Keratinocyte (primary cell): ENCODE results near the gene THOC1. TPM values are rescaled to one million over a fixed set of nuclear protein-coding genes. Genes with fewer than 3 reads are reported as not detected.
"Not testable (repeated sequence)": the region's sequence is repeated elsewhere in the genome, so short reads cannot be mapped to it uniquely, and the experiment has no call there.

Source experiments
- DNase-seq: peaks from one replicate; pipeline ENCODE4 v3.0.0-alpha.2; 2011; ENCODE audit warnings: low read depth, missing footprints, low spot score
- FAIRE-seq: peaks from 2 replicates; lab custom pipeline; 2011; peaks lifted over from hg19 to GRCh38; lab: Jason Lieb, UNC
- H2AFZ ChIP-seq: 2 replicates; pipeline ENCODE4 v1.6.0; 2012; ENCODE audit warnings: low read length, control low read depth, inconsistent platforms; ENCODE audit not compliant: control insufficient read depth
- H3K27ac ChIP-seq: 2 replicates; pipeline ENCODE4 v1.5.1; 2011; ENCODE audit warnings: low read length; ENCODE audit not compliant: control insufficient read depth, insufficient read depth
- H3K27me3 ChIP-seq: 3 replicates; pipeline ENCODE4 v1.6.0; 2011; ENCODE audit warnings: low read length; ENCODE audit not compliant: control insufficient read depth, insufficient read depth; ENCODE audit errors: extremely low read depth
- H3K36me3 ChIP-seq, 2 experiments: 2 replicates in 1 of 2; 3 replicates in 1 of 2; pipeline ENCODE4 v1.5.1; 2011; ENCODE audit warnings: low read length in 2 of 2, mild to moderate bottlenecking in 1 of 2; ENCODE audit not compliant: control insufficient read depth in 2 of 2, insufficient read depth in 2 of 2; ENCODE audit errors: extremely low read depth in 1 of 2
- H3K4me1 ChIP-seq: 3 replicates; pipeline ENCODE4 v1.5.1; 2011; ENCODE audit warnings: low read length; ENCODE audit not compliant: control insufficient read depth, insufficient read depth; ENCODE audit errors: extremely low read depth
- H3K4me2 ChIP-seq: 3 replicates; pipeline ENCODE4 v1.6.0; 2011; ENCODE audit warnings: low read depth, low read length; ENCODE audit not compliant: control insufficient read depth, insufficient read depth; ENCODE audit errors: extremely low read depth
- H3K4me3 ChIP-seq, 3 experiments: fragments of 200-600 bp in 1 of 3; sonication (generic) in 1 of 3; 2 replicates in 2 of 3; 3 replicates in 1 of 3; pipeline ENCODE4 v1.5.1; 2011 to 2016; ENCODE audit warnings: low read length in 3 of 3, mild to moderate bottlenecking in 3 of 3, control low read depth in 2 of 3, inconsistent platforms in 1 of 3, low read depth in 1 of 3, mixed read lengths in 1 of 3, mixed run types in 1 of 3, moderate library complexity in 1 of 3; ENCODE audit not compliant: control insufficient read depth in 2 of 3, insufficient read depth in 2 of 3; ENCODE audit errors: extremely low read depth in 1 of 3
- H3K79me2 ChIP-seq: 2 replicates; pipeline ENCODE4 v1.6.0; 2012; ENCODE audit warnings: low read length; ENCODE audit not compliant: control insufficient read depth, insufficient read depth
- H3K9ac ChIP-seq: 3 replicates; pipeline ENCODE4 v1.6.0; 2011; ENCODE audit warnings: low read length; ENCODE audit not compliant: control insufficient read depth, insufficient read depth; ENCODE audit errors: extremely low read depth
- H3K9me1 ChIP-seq: 3 replicates; pipeline ENCODE4 v1.6.0; 2011; ENCODE audit warnings: low read length; ENCODE audit not compliant: control insufficient read depth, insufficient read depth; ENCODE audit errors: extremely low read depth
- H3K9me3 ChIP-seq: 2 replicates; pipeline ENCODE4 v1.5.1; 2012; ENCODE audit warnings: low read depth, low read length; ENCODE audit not compliant: control insufficient read depth
- H4K20me1 ChIP-seq: 3 replicates; pipeline ENCODE4 v1.6.0; 2011; ENCODE audit warnings: low read length; ENCODE audit not compliant: control insufficient read depth, insufficient read depth; ENCODE audit errors: extremely low read depth
- CTCF ChIP-seq, 3 experiments: IDR thresholded peaks in 1 of 3; conservative IDR thresholded peaks in 1 of 3; optimal IDR thresholded peaks in 1 of 3; 2 replicates in 2 of 3; 3 replicates in 1 of 3; pipeline versions ENCODE3 to v1.5.1; 2011; ENCODE audit warnings: low read length in 3 of 3, mild to moderate bottlenecking in 3 of 3, moderate library complexity in 2 of 3, control low read depth in 1 of 3, inconsistent platforms in 1 of 3; ENCODE audit not compliant: insufficient read depth in 2 of 3; ENCODE audit errors: extremely low read depth in 1 of 3
- EZH2 ChIP-seq: IDR thresholded peaks from one replicate; pipeline ENCODE4 v1.6.1; 2012; ENCODE audit warnings: inconsistent platforms, mild to moderate bottlenecking, low read length, moderate library complexity
- dilution Hi-C: fragments of 300-500 bp; cut with MboI; formaldehyde crosslinking; loops from one replicate; pipeline ENCODE4 v1.7.0; 2020; ENCODE audit warnings: low sequenced_read_pairs; ENCODE audit not compliant: extremely low pct_ligation_motif_present
- polyA plus RNA-seq, 5 experiments: library from polyadenylated mRNA; depleted of rRNA in 3 of 5; stranded (reverse) in 3 of 5; stranded (forward) in 1 of 5; unstranded in 1 of 5; fragments of >200 nt; gene quantifications; 1 replicate in 1 of 5; 2 replicates in 3 of 5; 3 replicates in 1 of 5; pipeline versions ENCODE4 v1.2.1 to v1.2.3, GENCODE V29; 2011 to 2012; ENCODE audit warnings: missing spikeins in 2 of 5, low read depth in 1 of 5, low replicate concordance in 1 of 5

Gene THOC1
- polyA plus RNA-seq, 1 donor (not counting 4 experiments of a cell fraction or from before 2014, with no cell fraction given), result 35.8 TPM

GRCh38 chr18:293536-293935 is 25.7 kb upstream of the THOC1 start:
- H3K4me2 ChIP-seq, result no peak overlapping the region
- H3K9me1 ChIP-seq, result no peaks in the 10 kb centered on the region
- H3K4me1 ChIP-seq, result no peaks in the 10 kb centered on the region
- no peak overlapping the region for H3K4me3 ChIP-seq
- dilution Hi-C loops, result no loop called here
- no peaks in the 10 kb centered on the region for H3K36me3 ChIP-seq
- H4K20me1 ChIP-seq, result no peaks in the 10 kb centered on the region
- H3K27ac ChIP-seq, result no peak overlapping the region
- DNase-seq (no peak), FAIRE-seq (no peak)
- no peak overlapping the region for H3K9ac ChIP-seq
- no peaks in the 10 kb centered on the region for H3K79me2 ChIP-seq
- no peak overlapping the region for H2AFZ ChIP-seq
- no peaks in the 10 kb centered on the region for H3K9me3 ChIP-seq
- no peaks in the 10 kb centered on the region for H3K27me3 ChIP-seq
- no peak for TF ChIP-seq CTCF (optimal IDR thresholded peaks at IDR 0.05 in 1 of 3, IDR thresholded peaks at IDR 0.05 in 1 of 3, conservative IDR thresholded peaks at IDR 0.05 in 1 of 3; ENCODE audit: extremely low read depth in 1 of 3, insufficient read depth in 2 of 3, low read length in 3 of 3)
- no peak for TF ChIP-seq EZH2

GRCh38 chr18:292271-292670 is 24.4 kb upstream of the THOC1 start:
- no peaks in the 10 kb centered on the region for H3K9me1 ChIP-seq
- no peak overlapping the region for H3K9ac ChIP-seq
- H2AFZ ChIP-seq, result no peak overlapping the region
- no peaks in the 10 kb centered on the region for H3K4me1 ChIP-seq
- no peaks in the 10 kb centered on the region for H3K36me3 ChIP-seq
- DNase-seq, result no peak
- no peak overlapping the region for H3K27ac ChIP-seq
- H3K9me3 ChIP-seq, result no peaks in the 10 kb centered on the region
- no peak overlapping the region for H3K4me3 ChIP-seq
- H3K4me2 ChIP-seq, result no peak overlapping the region
- TF ChIP-seq CTCF (optimal IDR thresholded peaks at IDR 0.05 in 1 of 3, IDR thresholded peaks at IDR 0.05 in 1 of 3, conservative IDR thresholded peaks at IDR 0.05 in 1 of 3; ENCODE audit: extremely low read depth in 1 of 3, insufficient read depth in 2 of 3, low read length in 3 of 3), result no peak
- H4K20me1 ChIP-seq, result no peaks in the 10 kb centered on the region
- no peaks in the 10 kb centered on the region for H3K27me3 ChIP-seq
- FAIRE-seq, result no peak
- no peaks in the 10 kb centered on the region for H3K79me2 ChIP-seq
- dilution Hi-C loops, result no loop called here

GRCh38 chr18:289970-290369 is 22.1 kb upstream of the THOC1 start:
- H3K4me3 ChIP-seq, DNase-seq, H3K9me3 ChIP-seq, H3K27me3 ChIP-seq, H3K9me1 ChIP-seq, H3K36me3 ChIP-seq, H3K4me2 ChIP-seq, H2AFZ ChIP-seq, dilution Hi-C loops, H4K20me1 ChIP-seq, H3K9ac ChIP-seq, H3K79me2 ChIP-seq, FAIRE-seq, H3K27ac ChIP-seq, H3K4me1 ChIP-seq: not testable (repeated sequence)
